NB4 (cell line): ENCODE data around the gene SHPK.

ENCODE experiments used
- CTCF ChIP-seq: IDR thresholded peaks from one replicate; pipeline ENCODE4 v1.5.1; 2012; ENCODE audit warnings: low read depth, low read length
- MAX ChIP-seq: IDR thresholded peaks from 2 replicates; pipeline ENCODE4 v1.6.1; 2011; ENCODE audit warnings: low read depth, low read length
- MYC ChIP-seq: IDR thresholded peaks from 2 replicates; pipeline ENCODE4 v1.6.1; 2011; ENCODE audit warnings: low read depth, low read length
- POLR2A ChIP-seq: IDR thresholded peaks from 2 replicates; pipeline ENCODE4 v1.6.1; 2011; ENCODE audit warnings: mild to moderate bottlenecking; ENCODE audit not compliant: insufficient read length; ENCODE audit errors: extremely low read depth

- TF ChIP-seq POLR2A (no peak), MYC (no peak), CTCF (no peak), MAX (no peak)
Observed at GRCh38 chr17:3641014-3641413, 5.0 kb upstream of the SHPK start.
